Fibroblast of the aortic adventitia (primary cell): ENCODE data around the gene GATD1. TPM values are rescaled to one million over a fixed set of nuclear protein-coding genes. Genes with fewer than 3 reads are reported as not detected.

Experiments used
- DNase-seq: peaks from one replicate; pipeline ENCODE4 v3.0.0-alpha.2; 2010; ENCODE audit warnings: low read depth
- H3K4me3 ChIP-seq: 2 replicates; pipeline ENCODE4 v1.5.1; 2011; ENCODE audit warnings: low read depth, mild to moderate bottlenecking, control low read depth, low read length, moderate library complexity
- CTCF ChIP-seq: IDR thresholded peaks from 2 replicates; pipeline ENCODE4 v1.5.1; 2011; ENCODE audit warnings: mild to moderate bottlenecking, low read length, control low read depth, inconsistent platforms; ENCODE audit not compliant: insufficient read depth
- total RNA-seq: library from RNA; depleted of rRNA; stranded (reverse); fragments of >200 nt; gene quantifications from 2 replicates; pipeline ENCODE4 v1.2.3, GENCODE V29; 2012; ENCODE audit warnings: low replicate concordance

GATD1 gene
- total RNA-seq, 1 donor = 40.6 TPM

GRCh38 chr11:818396-819128, 41.3 kb upstream of the GATD1 start, which contains the start of gene PNPLA2:
TSS of gene PNPLA2 (plus strand) at chr11:818914. CDS start at chr11:819719, 805 bp downstream.
- TF ChIP-seq CTCF = no peak
- peak; percentile 76 for DNase-seq
- H3K4me3 ChIP-seq = peak within 1 kb of the TSS; percentile 88

DNA sequence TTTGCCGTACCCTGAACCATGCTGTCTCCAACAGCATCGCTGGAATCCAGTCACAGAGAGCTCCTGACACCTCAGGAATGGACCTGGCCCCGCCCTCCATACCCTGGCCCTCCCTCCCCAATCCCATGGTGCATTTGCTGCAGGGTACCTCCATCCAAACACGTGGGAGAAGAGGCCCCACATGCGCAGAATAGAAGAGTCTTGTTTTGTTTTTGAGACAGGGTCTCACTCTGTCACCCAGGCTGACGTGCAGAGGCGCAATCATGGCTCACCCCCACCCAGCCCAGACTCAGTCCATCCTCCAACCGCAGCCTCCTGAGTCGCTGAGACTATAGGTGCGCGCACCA, 39.1 kb upstream of the GATD1 start:
- no peak for TF ChIP-seq CTCF
- no peak for DNase-seq
- no peak overlapping the region for H3K4me3 ChIP-seq

DNA sequence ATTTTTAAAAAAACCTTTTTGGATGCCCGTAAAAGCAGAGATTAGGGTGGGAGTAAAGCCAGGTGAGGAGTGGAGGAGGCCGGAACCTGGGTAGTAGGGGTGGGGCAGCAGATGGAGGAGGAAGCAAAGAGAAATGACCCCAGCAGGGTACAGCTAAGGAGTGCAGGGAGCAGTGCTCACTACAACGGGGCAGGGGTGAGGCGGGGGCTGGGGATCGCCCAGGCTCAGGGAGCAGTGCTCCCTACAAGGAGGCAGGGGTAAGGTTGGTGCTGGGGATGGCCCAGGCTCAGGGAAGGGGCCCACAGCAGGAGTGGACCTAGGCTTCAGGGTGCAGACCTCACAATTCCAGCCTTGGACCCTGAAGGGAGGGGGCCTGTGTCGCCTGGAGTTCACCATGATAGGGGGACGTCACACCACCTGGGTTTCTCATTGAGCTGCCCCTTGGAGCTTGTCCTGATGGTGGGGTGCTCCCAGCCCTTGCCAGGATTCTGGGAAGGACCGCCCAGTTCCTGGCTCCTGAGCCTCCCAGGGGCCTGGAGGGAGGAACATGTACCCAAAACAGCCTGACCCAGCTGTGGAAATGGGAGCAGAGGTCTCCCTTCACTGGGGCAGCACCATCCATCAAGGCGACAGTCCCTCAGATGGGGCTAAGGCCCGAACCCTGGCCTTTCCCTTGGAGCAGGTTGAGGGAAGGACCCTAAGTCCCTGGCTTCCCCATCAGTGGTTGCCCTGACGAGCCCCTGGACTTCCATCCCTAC, 38.6 kb upstream of the GATD1 start:
- DNase-seq = no peak
- no peak for TF ChIP-seq CTCF
- no peak overlapping the region for H3K4me3 ChIP-seq

GRCh38 chr11:813456-814096, 36.3 kb upstream of the GATD1 start:
- no peak overlapping the region for H3K4me3 ChIP-seq
- no peak for DNase-seq
- TF ChIP-seq CTCF = no peak

DNA sequence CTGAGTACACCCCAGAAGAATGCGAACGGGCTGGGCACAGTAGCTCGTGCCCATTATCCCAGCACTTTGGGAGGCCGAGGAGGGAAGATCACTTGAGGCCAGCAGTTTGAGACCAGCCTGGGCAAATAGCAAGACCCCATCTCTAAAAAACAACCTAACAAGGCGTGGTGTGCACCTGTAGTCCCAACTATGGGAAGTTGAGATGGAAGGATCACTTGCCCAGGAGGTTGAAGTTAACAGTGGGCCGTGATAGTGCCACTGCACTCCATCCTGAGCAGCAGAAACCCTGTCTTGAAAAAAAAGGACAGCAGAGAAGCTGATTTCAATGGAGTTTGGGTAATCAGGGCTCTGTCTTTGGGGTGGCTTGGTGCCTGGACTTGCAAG, 35.8 kb upstream of the GATD1 start:
- DNase-seq = no peak
- H3K4me3 ChIP-seq = no peak overlapping the region
- TF ChIP-seq CTCF = no peak

- no peak for TF ChIP-seq CTCF
- DNase-seq = no peak
- no peak overlapping the region for H3K4me3 ChIP-seq
Observed at GRCh38 chr11:812390-812789, 35.1 kb upstream of the GATD1 start.
